NCI-H524 (cell line): ENCODE data around the gene KCNQ1.
A peak's percentile ranks its signal among the peaks of the same experiment; 100 is the strongest.

ENCODE experiments used
- DNase-seq, 2 experiments: peaks; one replicate each; lab custom pipeline; 2025; lab: John Stamatoyannopoulos, UW

KCNQ1 gene

GRCh38 chr11:2837651-2838050, 392.8 kb downstream of the KCNQ1 start:
- DNase-seq: no peak

DNA sequence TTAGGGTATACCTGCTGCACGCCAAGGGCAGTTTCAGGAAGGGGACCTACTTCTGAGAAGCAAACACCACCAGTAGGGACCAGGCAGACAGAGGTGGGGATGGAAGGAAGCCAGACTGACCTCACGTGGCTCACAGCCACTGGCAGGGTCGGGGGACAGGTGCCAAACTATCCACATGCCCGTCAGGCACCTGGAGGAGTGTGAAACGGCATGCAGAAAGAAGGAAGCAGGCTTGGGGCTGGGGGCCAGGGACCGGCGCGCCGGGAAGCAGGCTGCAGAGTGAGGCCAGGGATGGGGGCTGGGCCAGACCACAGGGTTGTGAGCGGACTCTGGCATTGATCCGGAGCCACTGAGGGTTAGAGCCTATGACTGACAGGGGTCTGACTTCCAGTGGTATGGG, 393.3 kb downstream of the KCNQ1 start:
- no peak for DNase-seq

DNA sequence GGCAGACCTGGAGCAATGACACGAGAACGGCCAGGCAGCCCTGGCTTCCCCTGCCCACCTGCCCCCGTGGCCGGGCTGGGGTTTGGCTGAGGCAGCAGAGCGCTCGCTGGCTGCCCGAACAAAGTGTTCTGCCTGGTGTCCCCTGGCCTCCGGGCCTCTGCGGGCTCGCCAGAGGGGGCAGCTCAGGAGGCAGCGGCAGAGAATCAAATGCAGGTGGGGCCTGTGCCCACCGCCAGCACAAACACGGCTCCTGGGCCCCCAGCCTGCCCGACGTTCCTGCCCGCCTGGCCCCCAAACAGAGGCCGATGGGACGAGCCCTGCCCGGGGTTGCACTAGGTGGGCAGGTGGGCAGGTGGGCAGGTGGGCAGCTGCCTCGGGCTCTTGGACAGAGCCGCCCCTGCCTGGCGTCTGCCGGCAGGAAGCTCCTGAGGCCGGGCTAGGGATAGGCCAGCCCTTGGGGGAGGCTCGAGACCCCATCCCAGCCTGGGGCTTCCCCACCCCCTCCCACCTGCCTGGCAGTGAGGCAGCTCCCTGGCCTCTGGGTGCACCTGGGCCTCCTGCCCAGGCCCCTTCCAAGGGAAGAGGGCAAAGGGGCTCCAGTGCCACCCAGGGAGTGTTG, 394.0 kb downstream of the KCNQ1 start:
- DNase-seq: no peak

GRCh38 chr11:2839395-2839943, 394.7 kb downstream of the KCNQ1 start:
- no peak for DNase-seq

DNA sequence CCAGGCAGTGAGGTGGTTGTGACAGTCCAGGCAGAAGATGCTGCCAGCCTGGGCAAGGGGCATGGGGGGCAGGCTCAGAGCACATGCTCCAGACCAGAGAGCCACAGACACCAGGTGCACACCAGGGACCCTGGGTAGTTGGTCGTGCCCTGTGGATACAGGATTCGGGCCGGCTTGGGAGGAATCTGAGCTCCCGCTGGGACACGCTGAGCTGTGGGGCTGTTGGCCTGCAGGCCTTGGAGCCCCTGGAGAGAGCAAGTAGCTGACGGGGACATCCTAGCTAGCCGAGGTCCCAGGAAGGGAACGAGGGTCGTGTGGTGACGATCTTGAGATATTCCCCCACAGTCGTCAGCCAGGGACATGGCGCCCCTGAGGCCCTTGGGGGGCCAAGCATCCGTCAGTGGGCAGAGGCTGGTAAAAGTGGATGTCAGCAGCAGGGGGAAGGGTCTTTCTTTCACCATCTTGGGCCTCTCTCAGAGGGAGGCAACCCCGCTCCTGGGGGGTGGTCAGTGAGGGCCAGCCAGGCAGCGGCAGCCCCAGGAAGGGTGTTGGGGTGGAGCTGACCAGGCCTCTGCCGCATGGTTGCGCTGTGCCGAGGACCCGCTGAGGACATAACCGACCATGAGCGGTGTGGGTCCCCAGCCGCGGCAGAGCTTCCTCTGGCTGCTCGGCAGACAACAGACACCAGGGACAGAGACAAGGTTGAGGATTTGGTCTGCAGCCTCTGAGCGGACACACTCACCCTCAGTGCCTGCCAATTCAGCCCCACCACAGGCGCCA, 396.8 kb downstream of the KCNQ1 start:
- no peak for DNase-seq

- no peak for DNase-seq
Observed at GRCh38 chr11:2842876-2843275, 398.1 kb downstream of the KCNQ1 start.

DNA sequence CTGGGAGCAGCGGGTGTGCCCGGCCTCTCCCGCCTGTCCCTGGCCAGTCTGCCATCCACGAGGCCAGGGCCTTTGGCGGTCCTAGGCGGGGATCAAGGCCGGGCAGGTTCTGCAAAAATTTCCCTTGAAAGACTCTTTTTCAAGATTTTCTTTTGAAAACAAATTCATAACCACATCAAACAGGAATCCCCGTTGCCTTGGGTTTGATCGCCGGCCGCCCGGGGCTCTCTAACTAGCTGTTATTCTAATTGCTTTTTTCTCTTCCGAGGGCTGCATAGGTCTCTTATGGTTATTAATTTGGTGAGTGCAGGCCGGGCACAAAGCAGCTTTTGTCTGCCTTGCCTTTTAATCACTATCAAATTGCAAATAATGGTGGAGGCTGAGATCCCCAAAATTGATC, 398.7 kb downstream of the KCNQ1 start:
- DNase-seq: no peak

DNA sequence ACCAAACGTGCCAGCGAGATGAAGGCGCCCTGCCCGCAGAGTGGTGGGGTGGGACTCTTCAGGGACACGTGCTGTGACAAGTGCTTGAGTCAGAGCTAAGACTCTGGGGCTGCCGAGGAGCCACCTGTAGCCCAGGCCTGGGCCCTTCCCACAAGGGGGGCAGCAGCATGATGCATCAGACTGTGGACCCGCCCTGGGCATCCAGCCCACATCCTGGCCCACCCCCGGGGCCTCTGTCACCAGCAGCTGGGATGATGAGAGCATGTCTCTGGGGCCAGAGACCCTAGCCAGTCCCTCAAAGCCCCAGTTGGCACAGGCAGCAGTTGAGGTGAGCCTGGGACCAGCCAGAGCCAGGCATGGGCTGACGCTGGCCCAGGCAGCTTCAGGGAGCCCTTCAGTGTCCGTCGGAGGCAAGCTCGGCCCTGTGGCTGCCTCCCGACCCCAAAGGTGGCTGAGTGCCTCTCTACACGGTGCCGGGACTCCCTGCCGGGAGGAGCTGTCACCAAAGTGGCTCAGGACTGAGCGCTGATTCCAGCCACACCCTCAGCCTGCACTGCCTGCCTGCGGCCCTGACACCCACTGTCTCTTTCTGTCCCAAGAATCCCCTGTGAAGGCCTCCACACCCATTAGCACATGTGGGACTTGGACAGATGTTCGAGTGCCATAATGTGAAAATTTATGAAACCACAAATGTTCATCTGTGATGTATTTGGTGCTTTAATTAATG, 399.5 kb downstream of the KCNQ1 start:
- DNase-seq: no peak

DNA sequence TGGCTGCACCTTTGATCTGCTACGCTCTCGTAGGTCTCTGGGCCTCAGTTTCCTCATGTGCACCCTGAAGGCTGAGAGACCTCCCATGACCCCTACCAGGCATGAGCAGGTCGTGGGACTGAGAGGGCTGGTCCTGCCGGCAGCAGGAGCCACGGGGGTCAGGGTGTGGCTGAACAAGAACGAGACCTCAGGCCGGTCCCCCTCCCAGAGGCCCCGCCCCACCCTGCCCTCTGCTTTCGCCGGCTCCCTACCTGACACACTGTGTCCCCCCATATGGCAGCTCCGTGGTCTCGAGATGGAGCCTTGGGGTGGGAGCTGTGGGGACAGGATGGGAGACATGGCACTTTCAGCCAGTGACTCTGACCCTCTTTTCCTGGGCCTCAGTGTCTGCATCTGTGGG, 400.2 kb downstream of the KCNQ1 start:
- no peak for DNase-seq

DNA sequence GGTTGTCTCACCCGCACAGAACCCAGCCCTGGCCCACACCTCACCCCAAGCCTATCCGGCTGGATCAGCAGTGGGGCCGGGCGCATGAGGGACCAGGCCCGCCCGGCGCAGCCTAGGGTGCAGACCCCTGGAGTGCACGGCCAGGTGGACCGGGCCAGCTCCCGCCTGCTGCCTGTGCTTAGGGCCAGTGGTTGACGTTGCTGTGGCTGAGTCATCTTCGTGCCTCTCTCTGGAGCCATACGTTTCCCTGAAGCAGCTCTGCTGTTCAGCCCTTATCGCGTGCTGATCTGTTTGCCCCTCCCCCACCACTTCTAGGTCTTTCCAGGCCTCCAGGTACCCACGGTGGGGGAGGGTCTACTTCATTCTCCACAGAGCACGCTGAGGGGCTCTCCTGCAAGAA, 401.2 kb downstream of the KCNQ1 start:
- no peak for DNase-seq

GRCh38 chr11:2846470-2846869, 401.7 kb downstream of the KCNQ1 start:
- DNase-seq: no peak

GRCh38 chr11:2847561-2847960, 402.8 kb downstream of the KCNQ1 start:
- no peak for DNase-seq

GRCh38 chr11:2848497-2848896, 403.7 kb downstream of the KCNQ1 start:
- no peak for DNase-seq

GRCh38 chr11:2849994-2850770, 405.4 kb downstream of the KCNQ1 start:
- DNase-seq: peak in 1 of 2 experiments; percentile 21

GRCh38 chr11:2853401-2853800, 408.6 kb downstream of the KCNQ1 start:
- no peak for DNase-seq

DNA sequence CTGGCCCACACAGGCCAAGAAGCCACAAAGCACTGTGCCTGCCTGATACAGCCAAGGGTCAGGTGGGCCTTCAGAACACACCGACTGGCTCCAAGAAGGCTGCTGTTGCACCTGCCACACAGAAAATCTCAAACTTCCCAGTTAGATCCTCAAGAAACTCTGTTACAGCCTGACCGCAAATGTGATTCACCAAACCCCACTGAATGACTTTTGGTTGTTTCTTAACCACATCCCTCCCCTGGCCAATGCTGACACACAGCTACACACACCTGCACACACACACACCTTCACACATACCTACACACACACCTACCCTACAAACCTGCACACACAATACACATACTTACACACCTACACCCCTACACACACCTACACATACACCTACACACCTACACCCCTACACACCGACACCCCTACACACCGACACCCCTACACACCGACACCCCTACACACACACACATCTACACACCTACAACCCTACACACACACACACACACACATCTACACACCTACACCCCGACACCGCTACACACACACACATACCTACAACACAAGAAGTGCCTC, 409.3 kb downstream of the KCNQ1 start:
- no peak for DNase-seq

GRCh38 chr11:2855162-2855561, 410.4 kb downstream of the KCNQ1 start:
- DNase-seq: no peak

DNA sequence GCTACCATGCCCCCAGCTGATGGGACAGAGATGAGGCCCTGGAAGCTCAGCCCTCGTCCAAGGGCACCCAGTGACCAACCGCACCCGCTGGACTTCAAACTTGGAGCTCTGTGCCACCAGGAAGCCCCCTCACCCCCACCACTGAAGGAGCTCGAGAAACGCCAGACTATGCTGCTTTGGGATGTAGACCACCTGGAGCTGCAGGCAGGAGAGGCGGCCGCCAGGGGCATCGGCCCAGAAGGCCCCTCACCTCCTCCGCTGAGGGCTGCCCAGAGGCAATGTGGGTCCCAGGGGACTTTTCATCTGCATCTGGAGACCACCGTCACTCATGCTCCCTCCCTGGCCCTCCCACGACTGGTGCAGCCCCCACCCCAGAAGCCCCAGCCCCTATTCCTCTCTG, 412.5 kb downstream of the KCNQ1 start:
- DNase-seq: no peak

- no peak for DNase-seq
Observed at GRCh38 chr11:2857918-2858317, 413.1 kb downstream of the KCNQ1 start.

DNA sequence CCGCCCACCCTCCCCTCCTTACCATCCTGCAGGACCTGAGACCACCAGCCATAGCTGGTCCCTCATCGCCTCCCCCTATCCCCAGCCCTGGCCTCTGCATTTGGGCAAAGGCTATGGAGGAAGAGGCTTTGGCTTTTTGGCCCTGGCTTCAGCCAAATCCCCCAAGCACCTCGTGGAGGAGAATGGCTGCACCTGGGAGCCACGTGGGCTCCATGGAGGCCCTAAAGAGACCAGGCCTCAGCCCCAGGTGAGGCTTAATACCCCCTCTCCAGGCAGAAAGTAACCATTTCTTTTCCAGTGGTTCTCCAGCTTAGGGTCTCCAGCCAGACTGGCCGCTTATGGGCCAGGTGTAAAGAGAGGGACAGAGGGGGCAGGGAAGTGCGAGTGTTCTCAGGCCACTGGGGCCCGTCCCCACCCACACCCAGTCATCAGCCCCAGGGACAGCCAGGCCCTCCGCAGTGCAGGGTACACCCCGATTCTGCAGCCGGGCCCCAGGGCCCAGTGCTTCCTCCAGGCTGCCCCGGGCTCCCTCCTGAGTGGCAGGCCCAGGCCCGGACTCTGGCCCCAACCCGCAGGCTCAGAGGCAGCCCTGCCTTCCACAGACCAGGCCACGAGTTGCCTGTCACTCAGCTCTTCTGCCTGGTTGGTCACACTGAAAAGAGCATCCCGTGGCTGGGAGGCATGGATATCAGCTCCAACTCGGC, 414.3 kb downstream of the KCNQ1 start:
- no peak for DNase-seq

GRCh38 chr11:2859699-2860037, 414.9 kb downstream of the KCNQ1 start:
- no peak for DNase-seq
